Sigmoid colon (tissue), 4 donors: ENCODE results near the gene ADARB2.

Experiments used
- EP300 ChIP-seq, 4 donors: sonication (generic); formaldehyde crosslinking; IDR thresholded peaks; one replicate each; pipeline ENCODE4 v1.6.1; 2017; ENCODE audit warnings: antibody characterized with exemption in 4 of 4
- POLR2A ChIP-seq, 2 donors: fragments of 450-650 bp; IDR thresholded peaks; one replicate each; pipeline ENCODE4 v1.6.1; 2016; ENCODE audit warnings: antibody characterized with exemption in 2 of 2, mild to moderate bottlenecking in 2 of 2, moderate library complexity in 2 of 2
- POLR2AphosphoS5 ChIP-seq, 4 donors: sonication (generic); formaldehyde crosslinking; IDR thresholded peaks; one replicate each; pipeline ENCODE4 v1.6.1; 2017; ENCODE audit warnings: antibody characterized with exemption in 4 of 4
- TF ChIP-seq, protein P1 (sequence below), 4 experiments: fragments of 450-650 bp in 3 of 4; fragments of 200-600 bp in 1 of 4; IDR thresholded peaks; one replicate each; pipeline ENCODE4 v1.5.1; 2016 to 2019; ENCODE audit warnings: antibody characterized with exemption in 4 of 4, mild to moderate bottlenecking in 3 of 4, moderate library complexity in 2 of 4

DNA sequence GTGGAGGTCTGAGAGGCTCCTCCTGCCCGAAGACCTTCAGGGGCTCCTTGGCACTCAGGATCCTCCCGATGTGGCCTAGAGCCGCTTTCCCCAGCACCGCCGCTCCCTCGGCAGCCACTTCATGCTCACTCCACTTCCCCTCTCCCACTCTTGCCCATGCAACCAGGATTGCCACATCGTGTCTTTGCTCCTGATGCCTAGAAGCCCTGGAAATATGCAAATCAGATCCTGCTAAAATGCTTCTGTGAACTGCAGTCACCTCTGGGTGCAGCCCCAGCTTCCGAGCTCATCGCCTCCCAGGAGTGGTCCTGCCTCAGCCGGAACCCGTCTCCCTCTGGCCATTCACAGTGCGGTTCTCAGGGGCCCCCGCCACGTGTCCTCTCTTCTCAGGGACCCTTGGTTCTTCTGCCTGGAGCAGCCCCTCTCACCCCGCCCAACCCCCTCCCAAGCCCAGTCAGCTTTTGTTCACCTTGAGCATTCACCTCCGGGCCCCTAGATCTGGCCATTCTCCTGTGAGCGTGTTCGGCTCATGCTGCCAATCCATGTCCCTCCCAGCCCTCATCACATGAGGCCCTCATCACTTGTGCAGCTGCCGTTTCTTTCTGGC lies 175.5 kb downstream of the ADARB2 start:
- TF ChIP-seq, protein P1, sequence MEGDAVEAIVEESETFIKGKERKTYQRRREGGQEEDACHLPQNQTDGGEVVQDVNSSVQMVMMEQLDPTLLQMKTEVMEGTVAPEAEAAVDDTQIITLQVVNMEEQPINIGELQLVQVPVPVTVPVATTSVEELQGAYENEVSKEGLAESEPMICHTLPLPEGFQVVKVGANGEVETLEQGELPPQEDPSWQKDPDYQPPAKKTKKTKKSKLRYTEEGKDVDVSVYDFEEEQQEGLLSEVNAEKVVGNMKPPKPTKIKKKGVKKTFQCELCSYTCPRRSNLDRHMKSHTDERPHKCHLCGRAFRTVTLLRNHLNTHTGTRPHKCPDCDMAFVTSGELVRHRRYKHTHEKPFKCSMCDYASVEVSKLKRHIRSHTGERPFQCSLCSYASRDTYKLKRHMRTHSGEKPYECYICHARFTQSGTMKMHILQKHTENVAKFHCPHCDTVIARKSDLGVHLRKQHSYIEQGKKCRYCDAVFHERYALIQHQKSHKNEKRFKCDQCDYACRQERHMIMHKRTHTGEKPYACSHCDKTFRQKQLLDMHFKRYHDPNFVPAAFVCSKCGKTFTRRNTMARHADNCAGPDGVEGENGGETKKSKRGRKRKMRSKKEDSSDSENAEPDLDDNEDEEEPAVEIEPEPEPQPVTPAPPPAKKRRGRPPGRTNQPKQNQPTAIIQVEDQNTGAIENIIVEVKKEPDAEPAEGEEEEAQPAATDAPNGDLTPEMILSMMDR (IDR thresholded peaks at IDR 0.05) = no peak
- TF ChIP-seq POLR2A (IDR thresholded peaks at IDR 0.05) = no peak
- no peak for TF ChIP-seq POLR2AphosphoS5 (IDR thresholded peaks at IDR 0.05)
- TF ChIP-seq EP300 (IDR thresholded peaks at IDR 0.05) = no peak
